ENCODE data around the gene NRXN3. TPM values are rescaled to one million over a fixed set of nuclear protein-coding genes. Genes with fewer than 3 reads are reported as not detected.
A peak's percentile ranks its signal among the peaks of the same experiment; 100 is the strongest.

NRXN3 gene
- total RNA-seq, 1 donor from 2014 or later = 11.4 TPM

DNA sequence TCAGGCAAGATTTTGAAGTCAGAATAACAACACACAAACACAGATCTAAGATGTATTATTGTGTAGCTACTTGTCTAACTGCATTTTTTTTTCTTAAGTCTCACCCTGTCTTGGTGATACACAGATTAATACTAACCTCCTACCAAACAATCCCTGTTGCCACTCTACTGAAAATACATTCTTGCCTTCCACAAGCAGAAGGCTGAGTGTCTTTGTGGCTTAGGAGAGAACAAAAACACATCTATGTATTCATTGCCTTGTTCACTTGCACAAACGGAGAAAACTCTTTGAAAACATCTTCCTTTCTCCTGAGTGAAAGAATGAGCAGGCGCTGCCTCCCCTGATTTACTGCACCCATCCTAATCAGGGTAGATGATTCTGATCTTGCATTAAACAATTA is 1398.9 kb downstream of the NRXN3 start:
- TF ChIP-seq, protein P1, sequence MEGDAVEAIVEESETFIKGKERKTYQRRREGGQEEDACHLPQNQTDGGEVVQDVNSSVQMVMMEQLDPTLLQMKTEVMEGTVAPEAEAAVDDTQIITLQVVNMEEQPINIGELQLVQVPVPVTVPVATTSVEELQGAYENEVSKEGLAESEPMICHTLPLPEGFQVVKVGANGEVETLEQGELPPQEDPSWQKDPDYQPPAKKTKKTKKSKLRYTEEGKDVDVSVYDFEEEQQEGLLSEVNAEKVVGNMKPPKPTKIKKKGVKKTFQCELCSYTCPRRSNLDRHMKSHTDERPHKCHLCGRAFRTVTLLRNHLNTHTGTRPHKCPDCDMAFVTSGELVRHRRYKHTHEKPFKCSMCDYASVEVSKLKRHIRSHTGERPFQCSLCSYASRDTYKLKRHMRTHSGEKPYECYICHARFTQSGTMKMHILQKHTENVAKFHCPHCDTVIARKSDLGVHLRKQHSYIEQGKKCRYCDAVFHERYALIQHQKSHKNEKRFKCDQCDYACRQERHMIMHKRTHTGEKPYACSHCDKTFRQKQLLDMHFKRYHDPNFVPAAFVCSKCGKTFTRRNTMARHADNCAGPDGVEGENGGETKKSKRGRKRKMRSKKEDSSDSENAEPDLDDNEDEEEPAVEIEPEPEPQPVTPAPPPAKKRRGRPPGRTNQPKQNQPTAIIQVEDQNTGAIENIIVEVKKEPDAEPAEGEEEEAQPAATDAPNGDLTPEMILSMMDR (IDR thresholded peaks at IDR 0.05; ENCODE audit: unreplicated experiment) = no peak
- Mint-ChIP-seq H3K36me3 (no peaks in the 10 kb centered on the region), H3K27ac (no peak overlapping the region), H3K27me3 (ENCODE audit: low read depth) (no peaks in the 10 kb centered on the region), H3K4me1 (peaks cover 52% of the 10 kb centered on the region), H3K4me3 (no peak overlapping the region), H3K9me3 (no peaks in the 10 kb centered on the region)
- no peak for DNase-seq (ENCODE audit: low spot score in 2 of 2, unreplicated experiment in 2 of 2)

DNA sequence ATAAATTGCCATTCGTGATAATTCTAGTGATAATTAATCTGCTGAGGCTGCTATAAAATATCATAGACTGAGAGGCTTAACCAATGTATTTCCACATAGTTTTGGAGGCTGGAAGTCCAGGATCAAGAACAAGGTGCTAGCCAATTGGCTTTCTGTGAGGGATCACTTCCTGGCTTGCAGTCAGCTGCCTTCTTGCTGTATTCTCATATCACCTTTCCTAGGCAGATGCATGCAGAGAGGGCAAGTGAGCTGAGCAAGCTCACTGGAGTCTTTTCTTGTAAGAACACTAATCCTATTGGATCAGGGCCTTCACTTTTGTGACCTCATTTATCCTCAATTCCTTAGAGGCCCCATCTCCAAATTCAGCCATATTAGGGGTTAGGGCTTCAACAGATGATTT is 1400.5 kb downstream of the NRXN3 start:
- H3K27me3 Mint-ChIP-seq (ENCODE audit: low read depth) = no peaks in the 10 kb centered on the region
- no peaks in the 10 kb centered on the region for H3K9me3 Mint-ChIP-seq
- peaks cover 58% of the 10 kb centered on the region for H3K4me1 Mint-ChIP-seq
- TF ChIP-seq, protein P1 (IDR thresholded peaks at IDR 0.05; ENCODE audit: unreplicated experiment) = no peak
- no peak overlapping the region for H3K4me3 Mint-ChIP-seq
- DNase-seq (ENCODE audit: low spot score in 2 of 2, unreplicated experiment in 2 of 2) = no peak
- no peak overlapping the region for H3K27ac Mint-ChIP-seq
- no peaks in the 10 kb centered on the region for H3K36me3 Mint-ChIP-seq

DNA sequence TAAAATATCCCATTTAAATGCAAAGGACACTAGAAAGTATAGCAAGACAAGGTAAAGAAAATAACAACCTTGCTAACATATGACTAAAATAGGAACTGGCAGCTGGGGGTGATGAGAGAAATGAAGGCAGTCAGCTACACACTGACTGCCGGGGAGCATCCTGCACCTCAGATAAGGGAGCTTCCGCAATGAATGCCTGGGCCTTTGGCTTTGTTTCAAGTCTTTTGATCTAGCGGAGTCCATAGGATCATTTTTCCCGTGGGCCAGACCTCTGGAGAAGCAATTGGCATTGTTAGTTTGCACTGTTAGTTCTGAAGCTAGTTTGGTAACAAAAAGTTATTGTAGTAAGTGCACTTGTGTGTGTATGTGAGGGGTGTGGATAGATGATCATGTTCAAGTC is 1401.2 kb downstream of the NRXN3 start:
- TF ChIP-seq, protein P1 (IDR thresholded peaks at IDR 0.05; ENCODE audit: unreplicated experiment) = no peak
- no peak overlapping the region for H3K27ac Mint-ChIP-seq
- no peak overlapping the region for H3K4me3 Mint-ChIP-seq
- peaks cover 63% of the 10 kb centered on the region for H3K4me1 Mint-ChIP-seq
- no peaks in the 10 kb centered on the region for H3K36me3 Mint-ChIP-seq
- no peaks in the 10 kb centered on the region for H3K27me3 Mint-ChIP-seq (ENCODE audit: low read depth)
- no peak for DNase-seq (ENCODE audit: low spot score in 2 of 2, unreplicated experiment in 2 of 2)
- no peaks in the 10 kb centered on the region for H3K9me3 Mint-ChIP-seq

DNA sequence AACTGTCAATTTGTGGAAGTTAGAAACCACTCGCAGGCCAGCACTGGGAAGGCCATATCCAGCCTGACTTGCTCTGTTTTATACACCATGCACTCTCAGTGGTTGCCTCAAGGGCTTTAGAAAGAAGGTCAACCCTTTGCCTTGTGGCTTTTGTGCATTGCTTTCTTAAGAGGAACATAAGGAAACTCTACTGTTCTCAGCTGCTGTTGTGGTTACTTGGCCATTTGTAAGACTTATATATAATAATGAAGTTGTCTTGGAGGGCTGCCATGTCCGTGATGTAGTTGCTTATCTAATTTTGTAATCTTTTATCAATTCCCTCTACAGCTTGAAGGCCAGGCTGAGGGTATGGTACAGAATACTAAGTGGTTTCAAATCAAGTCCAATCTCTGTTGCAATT is 1403.3 kb downstream of the NRXN3 start:
- Mint-ChIP-seq H3K27ac (no peak overlapping the region), H3K27me3 (ENCODE audit: low read depth) (no peaks in the 10 kb centered on the region), H3K9me3 (no peaks in the 10 kb centered on the region), H3K4me3 (no peak overlapping the region), H3K36me3 (no peaks in the 10 kb centered on the region), H3K4me1 (peaks cover 65% of the 10 kb centered on the region)
- TF ChIP-seq, protein P1 (IDR thresholded peaks at IDR 0.05; ENCODE audit: unreplicated experiment) = no peak
- no peak for DNase-seq (ENCODE audit: low spot score in 2 of 2, unreplicated experiment in 2 of 2)

DNA sequence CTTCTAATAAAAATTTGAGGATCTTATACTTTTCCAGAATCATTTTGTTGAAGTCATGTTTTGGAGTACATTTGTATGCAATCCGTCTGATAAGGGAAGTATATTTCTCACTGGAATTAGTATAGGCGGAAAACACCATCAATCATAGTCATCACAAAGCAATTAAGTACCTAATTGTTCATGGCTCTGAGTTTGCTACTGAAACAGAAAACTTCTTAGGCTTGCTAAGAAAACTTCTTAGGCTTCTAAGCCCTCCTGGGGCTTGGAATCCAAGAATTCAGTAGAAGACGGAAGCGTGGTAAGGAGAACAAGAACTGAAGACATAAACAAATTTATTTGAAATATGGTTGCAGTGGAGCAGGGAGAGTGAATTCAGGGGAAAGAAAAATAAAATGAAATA is 1404.9 kb downstream of the NRXN3 start:
- TF ChIP-seq, protein P1 (IDR thresholded peaks at IDR 0.05; ENCODE audit: unreplicated experiment) = no peak
- Mint-ChIP-seq H3K9me3 (no peaks in the 10 kb centered on the region), H3K4me1 (peaks cover 54% of the 10 kb centered on the region), H3K36me3 (no peaks in the 10 kb centered on the region), H3K4me3 (no peak overlapping the region), H3K27ac (peak overlapping the region; percentile 58), H3K27me3 (ENCODE audit: low read depth) (no peaks in the 10 kb centered on the region)
- DNase-seq (ENCODE audit: low spot score in 2 of 2, unreplicated experiment in 2 of 2) = no peak

DNA sequence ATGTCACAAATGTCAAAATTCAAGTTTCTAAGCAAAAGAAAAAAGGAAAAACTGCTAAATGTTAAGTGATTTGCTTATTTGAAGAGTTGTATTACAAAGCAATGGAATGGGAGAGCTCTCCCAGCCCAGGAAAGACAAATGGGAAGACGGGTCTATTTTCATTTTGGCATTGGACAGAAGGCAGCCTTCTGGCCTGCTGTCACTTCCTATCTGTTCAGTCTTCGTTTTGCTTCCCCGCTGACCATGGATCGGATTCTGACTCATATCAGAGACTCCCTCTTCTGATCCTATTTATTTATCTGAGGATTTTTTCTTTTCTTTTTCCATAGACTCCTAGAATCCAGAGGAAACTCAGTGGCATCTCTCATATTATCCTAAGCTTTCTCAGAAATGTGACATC is 1406.3 kb downstream of the NRXN3 start:
- no peak for DNase-seq (ENCODE audit: low spot score in 2 of 2, unreplicated experiment in 2 of 2)
- H3K4me1 Mint-ChIP-seq = peaks cover 46% of the 10 kb centered on the region
- H3K27ac Mint-ChIP-seq = peak overlapping the region; percentile 40
- no peak overlapping the region for H3K4me3 Mint-ChIP-seq
- no peaks in the 10 kb centered on the region for H3K9me3 Mint-ChIP-seq
- no peaks in the 10 kb centered on the region for H3K27me3 Mint-ChIP-seq (ENCODE audit: low read depth)
- no peaks in the 10 kb centered on the region for H3K36me3 Mint-ChIP-seq
- TF ChIP-seq, protein P1 (IDR thresholded peaks at IDR 0.05; ENCODE audit: unreplicated experiment) = no peak

Data from mesothelial cell of epicardium (in vitro differentiated cells).